Adrenal gland (tissue), 5 donors: ENCODE measurements around the gene ADSS2.

Experiments used
- POLR2A ChIP-seq, 2 donors: fragments of 450-650 bp; IDR thresholded peaks; one replicate each; pipeline ENCODE4 v1.6.1; 2017; ENCODE audit warnings: antibody characterized with exemption in 2 of 2, mild to moderate bottlenecking in 2 of 2, moderate library complexity in 1 of 2
- TF ChIP-seq, protein P1 (sequence below), 6 experiments: fragments of 450-650 bp in 4 of 6; fragments of 200-600 bp in 2 of 6; sonication (generic) in 1 of 6; IDR thresholded peaks; 1 replicate in 5 of 6; 2 replicates in 1 of 6; pipeline versions ENCODE4 v1.5.1 to v1.8.0; 2016 to 2021; ENCODE audit warnings: antibody characterized with exemption in 6 of 6, mild to moderate bottlenecking in 2 of 6, moderate library complexity in 1 of 6
- donor health status: DM: no; HTN: no; CAD: no.

DNA sequence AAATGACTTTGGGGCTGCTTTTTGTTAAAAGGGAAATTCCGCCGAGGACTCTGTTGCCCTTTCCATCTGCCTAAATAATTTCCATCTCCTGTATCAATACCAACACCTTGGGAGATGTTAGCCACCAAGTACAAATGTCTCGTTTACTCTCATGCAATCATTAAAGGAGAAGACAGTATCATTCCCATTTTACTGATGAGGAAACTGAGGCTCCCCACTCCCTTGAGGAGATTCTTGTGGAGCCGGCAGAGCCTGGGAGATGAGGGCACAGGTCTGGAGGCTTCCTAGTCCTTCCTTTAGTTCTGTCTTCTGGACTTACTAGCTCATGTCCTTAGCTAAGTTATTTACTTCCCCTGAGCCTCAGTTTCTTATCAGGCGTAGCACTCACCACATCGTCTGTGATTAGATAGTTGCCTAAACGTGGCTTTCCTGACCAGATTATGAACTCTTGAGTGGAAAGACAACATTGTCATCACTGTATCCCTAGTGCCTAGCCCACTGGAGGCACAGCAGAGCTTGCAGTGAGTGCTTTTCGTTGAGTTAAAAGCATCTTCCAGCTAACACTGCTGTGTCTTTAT lies 81.6 kb downstream of the ADSS2 start:
- TF ChIP-seq, protein P1, sequence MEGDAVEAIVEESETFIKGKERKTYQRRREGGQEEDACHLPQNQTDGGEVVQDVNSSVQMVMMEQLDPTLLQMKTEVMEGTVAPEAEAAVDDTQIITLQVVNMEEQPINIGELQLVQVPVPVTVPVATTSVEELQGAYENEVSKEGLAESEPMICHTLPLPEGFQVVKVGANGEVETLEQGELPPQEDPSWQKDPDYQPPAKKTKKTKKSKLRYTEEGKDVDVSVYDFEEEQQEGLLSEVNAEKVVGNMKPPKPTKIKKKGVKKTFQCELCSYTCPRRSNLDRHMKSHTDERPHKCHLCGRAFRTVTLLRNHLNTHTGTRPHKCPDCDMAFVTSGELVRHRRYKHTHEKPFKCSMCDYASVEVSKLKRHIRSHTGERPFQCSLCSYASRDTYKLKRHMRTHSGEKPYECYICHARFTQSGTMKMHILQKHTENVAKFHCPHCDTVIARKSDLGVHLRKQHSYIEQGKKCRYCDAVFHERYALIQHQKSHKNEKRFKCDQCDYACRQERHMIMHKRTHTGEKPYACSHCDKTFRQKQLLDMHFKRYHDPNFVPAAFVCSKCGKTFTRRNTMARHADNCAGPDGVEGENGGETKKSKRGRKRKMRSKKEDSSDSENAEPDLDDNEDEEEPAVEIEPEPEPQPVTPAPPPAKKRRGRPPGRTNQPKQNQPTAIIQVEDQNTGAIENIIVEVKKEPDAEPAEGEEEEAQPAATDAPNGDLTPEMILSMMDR (IDR thresholded peaks at IDR 0.05) = no peak
- no peak for TF ChIP-seq POLR2A (IDR thresholded peaks at IDR 0.05)
